Inflammatory macrophage treated with lipopolysaccharide for 4 hours (primary cell): ENCODE measurements around the gene MED25.

Experiments used
- DNase-seq: peaks from one replicate; pipeline ENCODE4 v3.0.0-alpha.2; 2020

Gene MED25

DNA sequence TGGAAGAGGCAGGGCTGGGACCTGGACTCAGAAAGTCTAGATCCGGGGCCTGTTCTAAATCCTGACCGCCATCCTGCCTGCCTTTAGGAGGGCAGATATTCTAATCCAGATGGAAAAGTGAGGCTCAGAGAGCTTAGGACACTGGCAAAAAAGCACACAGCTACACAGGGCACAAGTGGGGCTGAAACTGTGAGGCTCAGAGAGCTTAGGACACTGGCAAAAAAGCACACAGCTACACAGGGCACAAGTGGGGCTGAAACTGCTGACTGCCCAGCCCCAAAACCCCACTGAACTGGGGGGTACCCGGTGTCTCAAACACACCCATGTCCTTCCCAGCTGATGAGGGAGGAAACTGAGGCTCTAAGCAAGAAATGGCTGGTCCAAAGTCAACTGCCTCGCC is 57.1 kb downstream of the MED25 start:
- DNase-seq = no peak

DNA sequence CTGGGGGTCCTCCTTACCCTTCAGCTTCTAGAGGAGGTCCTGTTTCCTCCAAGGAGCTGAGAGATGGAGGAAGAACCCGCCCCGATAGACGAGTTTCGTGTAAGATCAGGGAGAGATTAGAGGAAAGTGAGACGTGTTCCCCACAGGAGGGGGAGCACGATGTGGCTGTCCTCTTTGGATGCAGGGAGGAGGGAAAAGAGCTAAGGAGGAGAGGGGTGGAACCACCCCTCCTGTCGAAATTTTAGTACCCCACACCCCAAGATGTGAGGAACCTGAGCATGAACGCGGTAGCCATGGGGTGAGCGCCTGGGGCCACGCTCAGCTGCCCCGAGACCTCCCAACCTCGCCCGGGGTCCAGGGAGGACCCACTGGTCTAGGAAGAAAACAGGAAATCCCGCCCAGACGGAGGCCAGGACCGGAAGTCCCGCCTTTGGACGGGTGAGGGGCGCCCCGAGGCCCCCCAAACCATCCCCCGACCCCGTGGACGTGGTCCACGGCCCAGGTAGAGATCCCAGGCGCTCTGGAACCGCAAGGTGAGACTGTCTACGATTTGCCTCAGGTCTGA is 57.9 kb downstream of the MED25 start:
- peak; percentile 45 for DNase-seq

DNA sequence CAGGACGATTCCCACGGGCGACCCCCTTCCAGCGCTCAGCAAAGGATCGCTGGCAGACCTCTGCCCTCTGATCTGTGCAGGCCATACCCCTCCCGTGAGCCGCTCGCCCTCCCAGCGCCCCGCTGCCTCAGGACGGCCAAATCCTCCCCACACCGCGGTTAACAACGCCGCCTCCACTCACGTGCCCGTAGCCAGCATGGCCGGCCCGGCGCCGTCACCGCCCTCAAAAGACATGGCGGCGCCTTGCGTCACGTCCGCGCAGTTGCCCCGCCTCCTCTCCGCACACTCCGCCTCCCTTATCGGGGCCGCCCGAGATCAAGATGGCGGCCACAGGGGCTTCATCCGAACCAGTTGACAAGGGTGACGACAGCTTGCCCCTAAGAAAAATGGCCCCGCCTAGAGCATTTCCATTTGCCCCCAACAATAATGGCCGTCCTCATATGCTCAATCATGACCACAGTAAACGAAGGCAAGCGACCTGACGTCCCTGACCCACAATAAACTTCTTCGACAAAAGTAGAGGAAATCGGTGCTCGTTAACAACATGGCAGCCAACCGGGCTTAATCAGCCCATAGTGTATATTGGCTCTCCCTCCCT is 58.4 kb downstream of the MED25 start:
- peak; percentile 99 for DNase-seq

DNA sequence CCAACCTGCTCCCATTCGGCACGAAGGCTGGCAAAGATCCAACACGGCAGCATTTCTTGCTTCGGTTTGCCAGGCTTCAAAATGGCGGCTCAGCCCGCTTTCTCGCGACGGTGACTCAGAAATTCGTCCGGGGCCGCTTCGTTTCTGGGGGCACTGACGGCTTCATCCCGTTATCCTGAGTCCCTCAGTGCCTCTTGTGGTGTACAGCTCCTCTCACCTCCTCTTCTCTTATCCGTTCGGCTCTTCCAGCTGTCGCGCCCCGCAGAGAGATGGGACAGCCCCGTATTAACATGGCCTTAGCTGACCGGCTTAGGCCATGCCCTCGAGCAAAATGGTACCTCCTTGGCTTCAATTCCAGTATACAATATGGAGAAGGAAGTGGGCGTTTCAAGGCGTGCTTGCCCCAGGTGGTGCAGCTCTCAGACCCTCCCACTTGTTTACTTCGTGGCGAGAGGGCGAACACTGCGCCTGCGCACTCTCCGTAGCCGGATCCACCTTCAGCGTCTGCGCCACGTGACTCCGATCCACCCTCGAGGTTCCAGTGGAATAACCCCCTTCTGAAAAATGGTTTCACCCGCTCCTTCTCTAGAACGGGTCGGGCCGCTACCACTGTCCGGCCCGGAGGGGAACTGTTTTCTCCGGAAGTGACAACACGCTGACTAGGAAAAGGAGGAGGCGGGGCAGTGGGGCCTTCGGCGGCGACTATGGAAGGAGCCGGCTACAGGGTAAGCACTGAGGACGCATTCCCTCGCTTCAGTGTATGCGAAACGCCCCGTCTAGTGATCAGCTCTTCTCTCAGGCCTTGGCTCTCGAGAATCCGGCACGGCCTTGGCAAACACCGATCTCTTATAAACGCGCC is 59.2 kb downstream of the MED25 start, which contains the start of the genes AKT1S1 and TBC1D17:
AKT1S1 (minus strand) TSS at position 336 of the 859 bp plus-strand sequence. CDS start 4,060 bp downstream, outside the sequence.
TBC1D17 (plus strand) TSS at position 683 of the 859 bp plus-strand sequence; CDS start at position 705, 22 bp downstream.
- DNase-seq = peak; percentile 100

DNA sequence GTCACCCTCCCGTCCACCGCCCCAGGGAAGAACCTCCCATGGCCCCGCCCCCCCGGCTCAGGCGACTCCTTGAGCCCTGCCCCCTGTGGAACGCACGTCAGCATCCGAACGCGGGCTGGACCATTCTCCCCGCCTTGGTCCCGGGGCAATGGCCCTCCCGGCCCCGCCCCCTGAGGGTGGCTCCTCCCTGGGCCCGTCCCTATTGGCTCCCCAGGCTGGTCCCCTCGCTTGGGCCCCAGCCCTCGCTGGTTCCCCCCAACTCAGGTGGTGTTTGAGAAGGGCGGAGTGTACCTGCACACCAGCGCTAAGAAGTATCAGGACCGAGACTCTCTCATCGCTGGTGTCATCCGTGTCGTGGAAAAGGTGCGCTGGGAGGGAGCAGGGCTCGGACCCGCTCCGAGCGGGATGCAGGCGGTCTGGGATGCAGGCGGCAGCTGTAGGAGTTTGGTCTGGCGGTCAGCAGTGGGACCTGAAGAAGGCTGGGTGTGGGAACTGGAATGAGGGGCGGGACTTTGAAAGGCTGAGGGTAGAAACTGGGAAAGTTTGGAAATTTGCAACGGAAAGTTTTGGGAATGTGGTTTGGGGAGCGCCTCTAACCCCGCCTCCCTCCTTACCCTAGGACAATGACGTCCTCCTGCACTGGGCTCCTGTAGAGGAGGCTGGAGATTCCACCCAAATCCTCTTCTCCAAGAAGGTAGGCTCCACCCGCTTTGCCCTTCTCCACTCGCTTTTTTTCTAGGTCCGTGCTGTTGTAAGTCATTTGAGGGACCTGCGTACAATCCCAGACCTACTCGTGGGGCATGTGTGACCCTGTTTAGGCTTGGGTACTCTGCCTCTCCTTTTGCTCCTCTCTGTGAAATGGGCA is 60.0 kb downstream of the MED25 start:
- DNase-seq = peak; percentile 98

DNA sequence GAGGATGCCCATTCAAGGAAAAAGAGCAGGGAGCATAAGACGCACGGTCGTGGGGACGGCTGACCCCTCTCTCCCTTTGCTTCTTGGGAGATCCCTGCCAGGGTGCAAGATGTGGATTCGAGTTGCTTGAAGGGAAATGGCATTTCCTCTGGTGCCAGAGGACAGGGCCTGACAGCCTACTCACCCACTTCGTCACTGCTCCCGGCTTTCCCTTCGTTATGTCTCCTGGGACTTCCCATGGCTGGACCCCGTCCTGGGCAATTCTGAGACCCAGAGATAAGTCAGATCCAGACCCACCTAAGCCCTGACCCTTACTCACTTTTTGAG is 60.6 kb downstream of the MED25 start:
- DNase-seq = no peak

DNA sequence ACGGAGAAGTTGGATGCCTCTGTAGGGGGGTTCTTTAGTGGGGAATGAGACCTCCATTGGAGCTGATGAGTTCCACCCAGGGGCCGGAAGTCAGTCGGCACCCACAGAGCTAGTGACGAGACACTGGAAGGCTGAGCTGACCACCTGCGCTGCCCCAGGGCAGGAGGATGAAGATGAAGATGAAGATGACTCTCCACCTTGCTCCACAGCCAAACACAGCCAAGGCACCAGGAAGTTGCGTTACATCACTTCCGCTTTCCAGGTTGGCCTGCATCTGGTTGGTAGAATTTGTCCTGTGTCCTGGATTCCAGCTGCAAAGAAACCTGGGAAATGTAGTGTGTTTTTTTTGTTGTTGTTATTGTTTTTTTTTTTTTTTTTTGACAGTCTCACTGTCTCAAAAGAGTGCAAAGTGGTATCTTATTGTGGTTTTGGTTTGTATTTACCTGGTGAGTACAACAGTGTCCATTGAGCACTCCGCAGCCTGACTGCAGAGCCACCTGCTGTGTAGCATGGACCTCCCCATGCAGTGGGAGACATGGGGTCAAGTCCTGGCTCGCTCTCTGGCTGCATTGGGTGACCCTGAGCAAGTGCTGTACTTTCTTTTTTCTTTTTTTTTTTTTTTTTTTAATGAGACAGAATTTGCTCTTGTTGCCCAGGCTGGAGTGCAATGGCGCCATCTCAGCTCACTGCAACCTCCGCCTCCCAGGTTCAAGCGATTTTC is 61.3 kb downstream of the MED25 start:
- peak; percentile 65 for DNase-seq

DNA sequence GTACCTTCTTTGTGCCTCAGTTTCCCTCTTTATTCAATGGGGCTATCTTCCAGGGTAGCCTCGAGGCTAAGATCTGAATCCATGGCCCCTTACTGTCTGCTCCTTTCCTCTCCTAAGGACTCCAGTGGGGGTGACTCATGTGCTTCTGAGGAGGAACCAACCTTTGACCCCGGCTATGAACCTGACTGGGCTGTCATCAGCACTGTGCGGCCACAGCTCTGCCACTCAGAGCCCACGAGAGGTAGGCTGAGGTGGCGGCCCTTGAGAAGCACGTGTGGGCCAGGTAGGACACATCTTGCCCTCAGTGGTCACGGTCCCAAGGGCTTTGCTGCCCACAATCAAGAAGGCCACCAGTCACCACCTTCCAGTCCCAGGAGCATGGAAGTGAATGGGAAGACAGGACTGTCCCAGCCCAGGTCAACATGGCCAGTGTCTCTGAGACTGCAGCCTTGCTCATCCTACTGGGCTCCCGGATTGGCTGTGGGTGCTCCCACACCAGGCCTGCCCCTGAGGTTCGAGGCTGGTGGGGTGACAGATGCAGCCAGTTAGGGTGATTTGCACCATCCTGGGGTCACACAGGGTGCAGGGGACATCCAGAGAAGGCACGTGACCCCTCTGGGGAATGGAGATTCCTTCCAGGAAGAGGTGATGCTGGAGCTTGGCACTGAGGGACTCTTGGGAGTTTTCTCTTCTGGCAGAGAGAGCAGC is 62.2 kb downstream of the MED25 start:
- DNase-seq = no peak

DNA sequence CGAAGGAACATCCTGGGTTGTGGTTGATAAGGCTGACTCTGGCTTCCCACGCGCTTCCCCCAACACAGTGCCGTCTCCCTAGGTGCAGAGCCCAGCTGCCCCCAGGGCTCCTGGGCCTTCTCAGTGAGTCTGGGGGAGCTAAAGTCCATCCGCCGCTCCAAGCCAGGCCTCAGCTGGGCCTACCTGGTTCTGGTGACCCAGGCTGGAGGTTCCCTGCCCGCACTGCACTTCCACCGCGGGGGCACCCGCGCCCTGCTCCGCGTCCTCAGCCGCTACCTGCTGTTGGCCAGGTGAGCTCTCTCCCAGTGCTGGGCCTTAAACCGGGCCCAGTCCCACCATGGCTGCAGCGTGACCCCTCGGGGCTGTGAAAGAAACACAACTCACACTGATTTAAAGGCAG is 63.1 kb downstream of the MED25 start:
- DNase-seq = no peak

DNA sequence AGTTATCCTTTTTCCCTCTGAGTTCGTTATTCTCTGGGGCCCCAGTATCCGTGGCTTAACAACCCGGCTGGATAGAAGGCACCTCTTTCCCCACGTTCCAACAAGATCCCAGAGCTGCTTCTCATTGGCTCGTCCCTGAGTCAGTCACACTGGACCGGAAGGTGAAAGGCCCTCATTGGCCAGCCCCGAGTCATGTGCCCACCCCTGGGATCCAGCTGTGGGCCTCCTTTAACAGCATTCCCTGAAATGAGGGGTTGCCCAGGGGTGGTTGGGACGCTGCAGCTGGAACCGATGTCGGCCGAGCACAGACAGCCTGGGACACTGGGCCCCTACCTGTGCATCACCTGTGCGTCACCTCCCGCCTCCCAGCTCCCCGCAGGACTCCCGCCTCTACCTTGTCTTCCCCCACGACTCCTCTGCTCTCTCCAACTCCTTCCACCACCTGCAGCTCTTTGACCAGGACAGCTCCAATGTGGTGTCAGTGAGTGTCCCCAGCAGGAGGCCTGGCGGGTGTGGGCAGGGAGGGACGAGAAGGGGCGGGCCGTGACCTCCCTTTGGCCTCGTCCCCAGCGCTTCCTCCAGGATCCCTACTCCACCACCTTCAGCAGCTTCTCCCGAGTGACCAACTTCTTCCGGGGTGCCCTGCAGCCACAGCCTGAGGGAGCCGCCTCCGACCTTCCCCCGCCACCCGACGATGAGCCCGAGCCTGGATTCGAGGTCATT is 63.7 kb downstream of the MED25 start:
- DNase-seq = no peak

DNA sequence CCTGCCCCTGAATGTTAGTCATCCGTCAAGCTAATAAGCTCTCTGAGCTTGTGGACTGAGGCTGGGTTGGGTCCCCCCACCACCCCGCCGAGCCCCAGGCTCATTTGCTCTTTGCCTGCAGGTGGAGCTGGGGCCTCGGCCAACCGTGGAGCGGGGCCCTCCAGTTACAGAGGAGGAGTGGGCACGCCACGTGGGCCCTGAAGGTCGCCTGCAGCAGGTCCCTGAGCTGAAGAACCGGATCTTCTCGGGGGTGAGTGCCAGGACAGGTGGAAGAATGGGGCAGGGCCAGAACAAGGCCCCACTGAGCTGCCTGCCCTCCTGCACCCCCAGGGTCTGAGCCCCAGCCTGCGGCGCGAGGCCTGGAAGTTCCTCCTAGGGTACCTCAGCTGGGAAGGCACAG is 64.6 kb downstream of the MED25 start:
- no peak for DNase-seq

DNA sequence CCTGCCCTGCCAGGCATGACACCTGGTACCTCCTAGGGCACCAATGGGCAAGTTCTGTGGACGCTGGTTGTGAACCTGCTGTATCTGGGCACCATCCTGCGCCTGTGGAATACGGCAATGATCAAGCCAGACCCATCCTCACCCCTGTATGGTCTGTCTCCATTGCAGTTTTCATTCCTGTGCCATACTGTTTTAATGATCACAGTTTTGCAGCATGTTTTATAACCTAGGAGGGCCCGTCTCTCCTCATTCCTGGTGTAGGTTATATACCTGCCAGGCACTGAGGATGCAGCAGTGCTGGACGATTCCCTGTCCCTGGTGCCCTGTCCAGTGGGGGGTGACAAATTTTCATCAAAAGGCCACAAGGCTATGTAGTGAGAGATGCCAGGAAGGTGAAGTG is 65.0 kb downstream of the MED25 start:
- no peak for DNase-seq

DNA sequence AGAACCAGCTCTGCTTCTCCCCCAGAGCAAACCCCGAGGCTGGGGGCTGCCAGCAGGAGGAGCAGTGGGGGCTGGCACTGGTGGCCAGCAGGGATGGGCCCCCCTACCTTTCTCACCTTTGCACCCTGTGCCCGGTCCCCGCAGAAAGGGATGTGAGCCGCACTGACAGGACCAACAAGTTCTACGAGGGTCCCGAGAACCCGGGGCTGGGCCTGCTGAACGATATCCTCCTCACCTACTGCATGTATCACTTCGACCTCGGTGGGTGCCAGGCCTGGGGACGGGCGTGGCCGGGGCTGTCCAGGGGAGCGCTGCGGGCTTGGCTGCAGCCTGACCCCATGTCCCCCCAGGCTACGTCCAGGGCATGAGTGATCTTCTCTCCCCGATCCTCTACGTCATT is 66.0 kb downstream of the MED25 start:
- DNase-seq = no peak

DNA sequence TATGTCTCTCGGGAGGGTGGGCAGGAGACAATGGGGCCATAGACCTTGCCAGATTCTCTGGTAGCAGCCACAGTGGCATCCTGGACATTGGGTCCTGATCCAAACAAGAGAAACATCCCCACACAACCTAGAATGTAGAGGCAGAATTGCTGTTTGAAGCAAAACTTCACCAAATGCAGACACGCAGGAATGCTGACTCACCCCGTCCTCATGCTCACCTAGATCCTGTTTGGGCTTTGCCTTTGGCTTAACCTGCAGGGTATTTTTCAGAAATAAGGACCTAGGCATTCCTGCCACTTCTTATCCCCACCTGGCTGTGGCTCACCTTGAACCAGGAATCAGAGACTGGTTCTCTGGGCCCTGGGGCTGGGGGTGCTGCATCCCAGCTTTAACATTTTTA is 66.7 kb downstream of the MED25 start:
- no peak for DNase-seq
